Liver (tissue), 9 donors: ENCODE measurements around the gene SLX4. TPM values are rescaled to one million over a fixed set of nuclear protein-coding genes. Genes with fewer than 3 reads are reported as not detected.

Source experiments
- DNase-seq: peaks from one replicate; pipeline ENCODE4 v3.0.0-alpha.2; 2017; ENCODE audit warnings: low spot score
- H3K27ac ChIP-seq, 2 donors: one replicate each; pipeline ENCODE4 v1.7.0; 2013; ENCODE audit warnings: inconsistent platforms in 2 of 2, low read length in 2 of 2, control low read depth in 1 of 2, low read depth in 1 of 2, mild to moderate bottlenecking in 1 of 2
- H3K27me3 ChIP-seq, 4 donors: one replicate each; pipeline versions ENCODE4 v1.6.1 to v1.7.0; 2013; ENCODE audit warnings: low read length in 3 of 4, inconsistent platforms in 1 of 4, mild to moderate bottlenecking in 1 of 4, moderate library complexity in 1 of 4; ENCODE audit not compliant: control insufficient read depth in 4 of 4, insufficient read depth in 4 of 4
- H3K36me3 ChIP-seq, 4 donors: one replicate each; pipeline versions ENCODE4 v1.6.1 to v1.7.0; 2013; ENCODE audit warnings: low read length in 3 of 4, mild to moderate bottlenecking in 3 of 4, low read depth in 1 of 4, moderate library complexity in 1 of 4; ENCODE audit not compliant: control insufficient read depth in 4 of 4, insufficient read depth in 3 of 4
- H3K4me1 ChIP-seq, 4 donors: one replicate each; pipeline versions ENCODE4 v1.6.1 to v1.7.0; 2013; ENCODE audit warnings: low read length in 3 of 4, mild to moderate bottlenecking in 3 of 4, moderate library complexity in 1 of 4; ENCODE audit not compliant: control insufficient read depth in 4 of 4, insufficient read depth in 4 of 4
- H3K4me3 ChIP-seq, 3 donors: one replicate each; pipeline versions ENCODE4 v1.6.1 to v1.7.0; 2013; ENCODE audit warnings: low read length in 3 of 3, control low read depth in 1 of 3, low read depth in 1 of 3, mild to moderate bottlenecking in 1 of 3
- H3K9ac ChIP-seq, 2 donors: one replicate each; pipeline ENCODE4 v1.7.0; 2013; ENCODE audit warnings: low read length in 2 of 2, mild to moderate bottlenecking in 2 of 2, moderate library complexity in 2 of 2, control low read depth in 1 of 2, low read depth in 1 of 2
- H3K9me3 ChIP-seq, 4 donors: one replicate each; pipeline versions ENCODE4 v1.6.1 to v1.7.0; 2013; ENCODE audit warnings: low read length in 3 of 4; ENCODE audit not compliant: control insufficient read depth in 4 of 4
- EGR1 ChIP-seq, 2 donors: IDR thresholded peaks; 2 replicates each; pipeline ENCODE4 v1.6.1; 2016 to 2018; ENCODE audit warnings: antibody characterized with exemption in 2 of 2, low read depth in 2 of 2
- FOXA1 ChIP-seq: IDR thresholded peaks from 2 replicates; pipeline ENCODE4 v1.6.1; 2016; ENCODE audit warnings: antibody characterized with exemption
- FOXA2 ChIP-seq: IDR thresholded peaks from 2 replicates; pipeline ENCODE4 v1.6.1; 2016; ENCODE audit warnings: antibody characterized with exemption
- GABPA ChIP-seq, 2 donors: IDR thresholded peaks in 1 of 2; conservative IDR thresholded peaks in 1 of 2; 2 replicates each; pipeline ENCODE4 v1.6.1; 2016; ENCODE audit warnings: antibody characterized with exemption in 2 of 2, mild to moderate bottlenecking in 1 of 2, moderate library complexity in 1 of 2
- HNF4A ChIP-seq, 2 donors: conservative IDR thresholded peaks; 2 replicates each; pipeline ENCODE4 v1.6.1; 2016; ENCODE audit warnings: antibody characterized with exemption in 2 of 2, mild to moderate bottlenecking in 2 of 2
- HNF4G ChIP-seq: IDR thresholded peaks from 2 replicates; pipeline ENCODE4 v1.6.1; 2016; ENCODE audit warnings: antibody characterized with exemption
- JUND ChIP-seq, 2 donors: IDR thresholded peaks; 2 replicates each; pipeline ENCODE4 v1.6.1; 2016; ENCODE audit warnings: antibody characterized with exemption in 2 of 2
- RAD21 ChIP-seq, 2 donors: IDR thresholded peaks; 2 replicates each; pipeline ENCODE4 v1.6.1; 2016; ENCODE audit warnings: antibody characterized with exemption in 2 of 2, mild to moderate bottlenecking in 2 of 2
- RXRA ChIP-seq, 2 donors: IDR thresholded peaks; 2 replicates each; pipeline ENCODE4 v1.6.1; 2017 to 2018; ENCODE audit warnings: antibody characterized with exemption in 2 of 2, mild to moderate bottlenecking in 1 of 2
- SP1 ChIP-seq: IDR thresholded peaks from 2 replicates; pipeline ENCODE4 v1.6.1; 2018; ENCODE audit warnings: antibody characterized with exemption, mild to moderate bottlenecking
- TAF1 ChIP-seq: conservative IDR thresholded peaks from 2 replicates; pipeline ENCODE4 v1.6.1; 2016; ENCODE audit warnings: antibody characterized with exemption, mild to moderate bottlenecking
- YY1 ChIP-seq: IDR thresholded peaks from 2 replicates; pipeline ENCODE4 v1.6.1; 2016; ENCODE audit warnings: antibody characterized with exemption, mild to moderate bottlenecking
- WGBS: extraction: QIAGEN DNeasy Blood & Tissue Kit; methylation state at CpG from one replicate; pipeline ENCODE4 v1.1.7; 2013; 5-methylcytosine and 5-hydroxymethylcytosine counted together
- polyA plus RNA-seq, 2 donors: library from polyadenylated mRNA; stranded (reverse) in 1 of 2; unstranded in 1 of 2; fragments of 200-250 nt in 1 of 2; fragments of >200 nt in 1 of 2; fragmentation: Nextera tagmentation in 1 of 2; extraction: Ambion mirVana in 1 of 2; gene quantifications; one replicate each; pipeline versions ENCODE4 v1.2.1 to v1.2.3, GENCODE V29; 2013 to 2015
- total RNA-seq, 2 donors: library from RNA; depleted of rRNA; stranded (reverse); fragments of >200 nt; gene quantifications; one replicate each; pipeline ENCODE4 v1.2.3, GENCODE V29; 2014
- TF ChIP-seq, protein P1 (sequence below): fragments of 150-350 bp; IDR thresholded peaks from 2 replicates; pipeline ENCODE4 v1.5.1; 2017; ENCODE audit warnings: improper control_type of control experiment, low read depth, low read length; ENCODE audit not compliant: missing input control
- TF ChIP-seq, protein P2 (sequence below): IDR thresholded peaks from 2 replicates; pipeline ENCODE4 v1.6.1; 2016; ENCODE audit warnings: antibody characterized with exemption, mild to moderate bottlenecking
- TF ChIP-seq, protein P3 (sequence below): IDR thresholded peaks from 2 replicates; pipeline ENCODE4 v1.6.1; 2016; ENCODE audit warnings: antibody characterized with exemption
- TF ChIP-seq, protein P4 (sequence below): IDR thresholded peaks from 2 replicates; pipeline ENCODE4 v1.6.1; 2016; ENCODE audit warnings: antibody characterized with exemption
- donor health status: healthy.
- donor health status: healthy.
- donor health status: healthy.
- donor health status: healthy.
- donor health status: healthy.

SLX4 gene
- total and polyA plus RNA-seq, 4 donors, result 0.32 to 4.9 (median 1.3) TPM

- H3K36me3 ChIP-seq, result peaks cover 0 to 8% (median 5%) of the 10 kb centered on the region in 4 donors
- TF ChIP-seq SP1, result no peak
- TF ChIP-seq, protein P1, sequence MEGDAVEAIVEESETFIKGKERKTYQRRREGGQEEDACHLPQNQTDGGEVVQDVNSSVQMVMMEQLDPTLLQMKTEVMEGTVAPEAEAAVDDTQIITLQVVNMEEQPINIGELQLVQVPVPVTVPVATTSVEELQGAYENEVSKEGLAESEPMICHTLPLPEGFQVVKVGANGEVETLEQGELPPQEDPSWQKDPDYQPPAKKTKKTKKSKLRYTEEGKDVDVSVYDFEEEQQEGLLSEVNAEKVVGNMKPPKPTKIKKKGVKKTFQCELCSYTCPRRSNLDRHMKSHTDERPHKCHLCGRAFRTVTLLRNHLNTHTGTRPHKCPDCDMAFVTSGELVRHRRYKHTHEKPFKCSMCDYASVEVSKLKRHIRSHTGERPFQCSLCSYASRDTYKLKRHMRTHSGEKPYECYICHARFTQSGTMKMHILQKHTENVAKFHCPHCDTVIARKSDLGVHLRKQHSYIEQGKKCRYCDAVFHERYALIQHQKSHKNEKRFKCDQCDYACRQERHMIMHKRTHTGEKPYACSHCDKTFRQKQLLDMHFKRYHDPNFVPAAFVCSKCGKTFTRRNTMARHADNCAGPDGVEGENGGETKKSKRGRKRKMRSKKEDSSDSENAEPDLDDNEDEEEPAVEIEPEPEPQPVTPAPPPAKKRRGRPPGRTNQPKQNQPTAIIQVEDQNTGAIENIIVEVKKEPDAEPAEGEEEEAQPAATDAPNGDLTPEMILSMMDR, result no peak
- no peak for TF ChIP-seq JUND (IDR thresholded peaks at IDR 0.05)
- TF ChIP-seq, protein P2, sequence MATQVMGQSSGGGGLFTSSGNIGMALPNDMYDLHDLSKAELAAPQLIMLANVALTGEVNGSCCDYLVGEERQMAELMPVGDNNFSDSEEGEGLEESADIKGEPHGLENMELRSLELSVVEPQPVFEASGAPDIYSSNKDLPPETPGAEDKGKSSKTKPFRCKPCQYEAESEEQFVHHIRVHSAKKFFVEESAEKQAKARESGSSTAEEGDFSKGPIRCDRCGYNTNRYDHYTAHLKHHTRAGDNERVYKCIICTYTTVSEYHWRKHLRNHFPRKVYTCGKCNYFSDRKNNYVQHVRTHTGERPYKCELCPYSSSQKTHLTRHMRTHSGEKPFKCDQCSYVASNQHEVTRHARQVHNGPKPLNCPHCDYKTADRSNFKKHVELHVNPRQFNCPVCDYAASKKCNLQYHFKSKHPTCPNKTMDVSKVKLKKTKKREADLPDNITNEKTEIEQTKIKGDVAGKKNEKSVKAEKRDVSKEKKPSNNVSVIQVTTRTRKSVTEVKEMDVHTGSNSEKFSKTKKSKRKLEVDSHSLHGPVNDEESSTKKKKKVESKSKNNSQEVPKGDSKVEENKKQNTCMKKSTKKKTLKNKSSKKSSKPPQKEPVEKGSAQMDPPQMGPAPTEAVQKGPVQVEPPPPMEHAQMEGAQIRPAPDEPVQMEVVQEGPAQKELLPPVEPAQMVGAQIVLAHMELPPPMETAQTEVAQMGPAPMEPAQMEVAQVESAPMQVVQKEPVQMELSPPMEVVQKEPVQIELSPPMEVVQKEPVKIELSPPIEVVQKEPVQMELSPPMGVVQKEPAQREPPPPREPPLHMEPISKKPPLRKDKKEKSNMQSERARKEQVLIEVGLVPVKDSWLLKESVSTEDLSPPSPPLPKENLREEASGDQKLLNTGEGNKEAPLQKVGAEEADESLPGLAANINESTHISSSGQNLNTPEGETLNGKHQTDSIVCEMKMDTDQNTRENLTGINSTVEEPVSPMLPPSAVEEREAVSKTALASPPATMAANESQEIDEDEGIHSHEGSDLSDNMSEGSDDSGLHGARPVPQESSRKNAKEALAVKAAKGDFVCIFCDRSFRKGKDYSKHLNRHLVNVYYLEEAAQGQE, result no peak
- TF ChIP-seq, protein P3, sequence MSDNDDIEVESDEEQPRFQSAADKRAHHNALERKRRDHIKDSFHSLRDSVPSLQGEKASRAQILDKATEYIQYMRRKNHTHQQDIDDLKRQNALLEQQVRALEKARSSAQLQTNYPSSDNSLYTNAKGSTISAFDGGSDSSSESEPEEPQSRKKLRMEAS, result no peak
- TF ChIP-seq RAD21 (IDR thresholded peaks at IDR 0.05), result no peak
- no peak for TF ChIP-seq YY1
- TF ChIP-seq FOXA1, result no peak
- TF ChIP-seq GABPA (IDR thresholded peaks at IDR 0.05 in 1 of 2, conservative IDR thresholded peaks at IDR 0.05 in 1 of 2), result no peak
- TF ChIP-seq FOXA2, result no peak
- no peak for TF ChIP-seq TAF1
- TF ChIP-seq HNF4A (conservative IDR thresholded peaks at IDR 0.05), result no peak
- no peak for TF ChIP-seq EGR1 (IDR thresholded peaks at IDR 0.05; ENCODE audit: low read depth in 2 of 2)
- no peak for TF ChIP-seq RXRA (IDR thresholded peaks at IDR 0.05)
- TF ChIP-seq HNF4G, result no peak
- TF ChIP-seq, protein P4, sequence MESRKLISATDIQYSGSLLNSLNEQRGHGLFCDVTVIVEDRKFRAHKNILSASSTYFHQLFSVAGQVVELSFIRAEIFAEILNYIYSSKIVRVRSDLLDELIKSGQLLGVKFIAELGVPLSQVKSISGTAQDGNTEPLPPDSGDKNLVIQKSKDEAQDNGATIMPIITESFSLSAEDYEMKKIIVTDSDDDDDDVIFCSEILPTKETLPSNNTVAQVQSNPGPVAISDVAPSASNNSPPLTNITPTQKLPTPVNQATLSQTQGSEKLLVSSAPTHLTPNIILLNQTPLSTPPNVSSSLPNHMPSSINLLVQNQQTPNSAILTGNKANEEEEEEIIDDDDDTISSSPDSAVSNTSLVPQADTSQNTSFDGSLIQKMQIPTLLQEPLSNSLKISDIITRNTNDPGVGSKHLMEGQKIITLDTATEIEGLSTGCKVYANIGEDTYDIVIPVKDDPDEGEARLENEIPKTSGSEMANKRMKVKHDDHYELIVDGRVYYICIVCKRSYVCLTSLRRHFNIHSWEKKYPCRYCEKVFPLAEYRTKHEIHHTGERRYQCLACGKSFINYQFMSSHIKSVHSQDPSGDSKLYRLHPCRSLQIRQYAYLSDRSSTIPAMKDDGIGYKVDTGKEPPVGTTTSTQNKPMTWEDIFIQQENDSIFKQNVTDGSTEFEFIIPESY, result no peak
Measured at GRCh38 chr16:3599121-3599520, 12.3 kb downstream of the SLX4 start.

DNA sequence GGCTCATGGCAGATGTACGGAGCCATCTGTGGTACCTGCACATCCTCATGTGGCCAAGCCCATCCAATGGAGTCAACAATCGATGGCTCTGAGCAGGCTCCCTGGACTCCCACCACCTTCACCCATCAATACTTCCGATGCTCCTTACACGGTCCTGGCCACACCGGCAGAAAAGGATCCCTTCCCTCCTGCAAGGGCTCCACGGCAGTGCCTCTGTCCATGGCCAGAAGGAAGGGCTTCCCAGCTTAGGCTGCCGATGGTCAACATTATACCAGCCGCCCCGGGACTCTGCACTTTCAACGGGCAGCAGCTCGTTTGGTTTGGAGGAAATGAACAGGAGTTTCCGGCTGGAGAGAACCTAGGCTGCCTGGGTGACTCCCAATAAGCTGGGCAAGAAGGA, 13.2 kb downstream of the SLX4 start:
- TF ChIP-seq YY1 (no peak), JUND (IDR thresholded peaks at IDR 0.05) (no peak), RAD21 (IDR thresholded peaks at IDR 0.05) (no peak)
- TF ChIP-seq, protein P1, result no peak
- DNase-seq, result no peak
- Histone ChIP-seq H3K27me3 (no peaks in the 10 kb centered on the region), H3K9me3 (peaks cover 0 to 3% (median 0%) of the 10 kb centered on the region in 4 donors), H3K36me3 (peaks cover 0 to 6% (median 4%) of the 10 kb centered on the region in 4 donors), H3K27ac (no peak overlapping the region), H3K9ac (no peak overlapping the region), H3K4me1 (no peaks in the 10 kb centered on the region), H3K4me3 (no peak overlapping the region)
- WGBS, result 96% methylated on average over 12 of the region's 12 CpGs

More at GRCh38 chr16:3599121-3599520, 12.3 kb downstream of the SLX4 start:
- no peaks in the 10 kb centered on the region for H3K4me1 ChIP-seq
- H3K27me3 ChIP-seq, result no peaks in the 10 kb centered on the region
- H3K4me3 ChIP-seq, result no peak overlapping the region
- no peak overlapping the region for H3K27ac ChIP-seq
- 76% methylated on average over 8 of the region's 8 CpGs for WGBS
- no peak for DNase-seq
- H3K9ac ChIP-seq, result no peak overlapping the region
- H3K9me3 ChIP-seq, result peaks cover 0 to 3% (median 0%) of the 10 kb centered on the region in 4 donors
